GM21737 (cell line): Measurements from ENCODE around the gene PRDX1.

Experiments used
- ATAC-seq: cut with Tn5 transposase; IDR thresholded peaks from one replicate; pipeline ENCODE4 v1.9.1; 2021; ENCODE audit warnings: mild to moderate bottlenecking, moderate library complexity; ENCODE audit not compliant: unreplicated experiment

The PRDX1 gene

GRCh38 chr1:45467353-45467752 is 54.3 kb downstream of the PRDX1 start:
- ATAC-seq: peak; percentile 46

GRCh38 chr1:45465277-45465676 is 56.4 kb downstream of the PRDX1 start:
- no peak for ATAC-seq
